ENCODE data around the gene SPOCK1.

GRCh38 chr5:137450759-137451158 lies 48.4 kb downstream of the SPOCK1 start:
- TF ChIP-seq CTCF (IDR thresholded peaks at IDR 0.05), result no peak
- no peak for TF ChIP-seq POLR2AphosphoS5 (IDR thresholded peaks at IDR 0.05)

Measured in stomach (tissue), 4 donors.